Measurements from ENCODE around the gene AOAH.

DNA sequence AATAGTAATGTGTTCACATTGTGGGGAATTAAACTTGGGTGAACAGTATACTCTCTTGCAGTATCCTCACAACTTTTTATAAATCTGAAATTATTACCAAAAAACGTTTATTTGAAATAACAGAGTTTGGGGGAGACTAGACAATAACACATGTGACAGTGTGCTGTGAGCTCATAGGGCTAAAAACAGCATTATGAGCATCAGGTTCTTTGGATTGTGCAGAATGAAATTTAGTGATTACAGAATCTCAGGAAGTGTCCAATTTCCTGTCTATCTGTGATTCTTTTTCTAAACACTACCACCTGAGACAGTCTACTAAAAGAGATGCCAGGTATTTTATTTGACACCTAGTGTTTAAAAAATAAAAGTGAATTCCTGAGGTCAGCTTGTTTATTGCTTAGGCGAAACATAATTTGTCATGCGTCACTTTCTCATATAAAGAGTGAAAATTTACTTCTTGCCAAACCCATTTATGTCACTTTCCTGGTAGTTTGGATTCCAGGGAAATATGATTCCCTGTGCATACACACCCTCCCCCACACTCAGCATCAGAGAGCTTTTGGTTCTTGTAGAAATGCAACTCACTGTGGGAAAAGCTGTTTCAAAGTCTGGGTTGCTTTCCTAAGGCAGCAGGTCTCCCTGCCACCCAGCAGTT, 71.2 kb downstream of the AOAH start:
- TF ChIP-seq, protein P1, sequence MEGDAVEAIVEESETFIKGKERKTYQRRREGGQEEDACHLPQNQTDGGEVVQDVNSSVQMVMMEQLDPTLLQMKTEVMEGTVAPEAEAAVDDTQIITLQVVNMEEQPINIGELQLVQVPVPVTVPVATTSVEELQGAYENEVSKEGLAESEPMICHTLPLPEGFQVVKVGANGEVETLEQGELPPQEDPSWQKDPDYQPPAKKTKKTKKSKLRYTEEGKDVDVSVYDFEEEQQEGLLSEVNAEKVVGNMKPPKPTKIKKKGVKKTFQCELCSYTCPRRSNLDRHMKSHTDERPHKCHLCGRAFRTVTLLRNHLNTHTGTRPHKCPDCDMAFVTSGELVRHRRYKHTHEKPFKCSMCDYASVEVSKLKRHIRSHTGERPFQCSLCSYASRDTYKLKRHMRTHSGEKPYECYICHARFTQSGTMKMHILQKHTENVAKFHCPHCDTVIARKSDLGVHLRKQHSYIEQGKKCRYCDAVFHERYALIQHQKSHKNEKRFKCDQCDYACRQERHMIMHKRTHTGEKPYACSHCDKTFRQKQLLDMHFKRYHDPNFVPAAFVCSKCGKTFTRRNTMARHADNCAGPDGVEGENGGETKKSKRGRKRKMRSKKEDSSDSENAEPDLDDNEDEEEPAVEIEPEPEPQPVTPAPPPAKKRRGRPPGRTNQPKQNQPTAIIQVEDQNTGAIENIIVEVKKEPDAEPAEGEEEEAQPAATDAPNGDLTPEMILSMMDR (IDR thresholded peaks at IDR 0.05) = no peak
- no peak for TF ChIP-seq EZH2phosphoT487 (IDR thresholded peaks at IDR 0.05)

Data from neural progenitor cell (in vitro differentiated cells).